Progenitor cell of endocrine pancreas (in vitro differentiated cells): ENCODE results near the gene TMTC1. TPM values are rescaled to one million over a fixed set of nuclear protein-coding genes. Genes with fewer than 3 reads are reported as not detected.
A peak's percentile ranks its signal among the peaks of the same experiment; 100 is the strongest.

Source experiments
- DNase-seq: peaks from one replicate; pipeline ENCODE4 v3.0.0; 2021; ENCODE audit warnings: low spot score; ENCODE audit not compliant: unreplicated experiment
- H3K27ac Mint-ChIP-seq: 2 replicates; pipeline ENCODE4 v1.8.0; 2021; ENCODE audit warnings: mild to moderate bottlenecking, moderate library complexity, mixed read lengths
- H3K27me3 Mint-ChIP-seq: 2 replicates; pipeline ENCODE4 v1.8.0; 2021; ENCODE audit warnings: mixed read lengths
- H3K36me3 Mint-ChIP-seq: 2 replicates; pipeline ENCODE4 v1.8.0; 2022; ENCODE audit warnings: mixed read lengths; ENCODE audit not compliant: insufficient read depth
- H3K4me1 Mint-ChIP-seq: 2 replicates; pipeline ENCODE4 v1.8.0; 2021; ENCODE audit warnings: low read depth, mixed read lengths
- H3K4me3 Mint-ChIP-seq: 2 replicates; pipeline ENCODE4 v1.8.0; 2021; ENCODE audit warnings: low read depth, mild to moderate bottlenecking, moderate library complexity, mixed read lengths
- H3K9me3 Mint-ChIP-seq: 2 replicates; pipeline ENCODE4 v1.8.0; 2021; ENCODE audit warnings: low read depth, mixed read lengths
- total RNA-seq: library from RNA; stranded (reverse); gene quantifications from 2 replicates; pipeline ENCODE4 v1.2.1, GENCODE V29; 2021
- TF ChIP-seq, protein P1 (sequence below): fragments of 200-600 bp; sonication (generic); IDR thresholded peaks from one replicate; pipeline ENCODE4 v1.5.0; 2021; ENCODE audit warnings: antibody characterized with exemption, mild to moderate bottlenecking; ENCODE audit not compliant: unreplicated experiment

TMTC1 gene
- total RNA-seq, 1 donor from 2014 or later: 19.2 TPM

GRCh38 chr12:29714966-29715365 lies 68.8 kb downstream of the TMTC1 start:
- Mint-ChIP-seq H3K4me1 (peaks cover 12% of the 10 kb centered on the region), H3K9me3 (no peaks in the 10 kb centered on the region), H3K27me3 (no peaks in the 10 kb centered on the region), H3K36me3 (no peaks in the 10 kb centered on the region), H3K27ac (no peak overlapping the region), H3K4me3 (no peak overlapping the region)
- no peak for DNase-seq
- TF ChIP-seq, protein P1, sequence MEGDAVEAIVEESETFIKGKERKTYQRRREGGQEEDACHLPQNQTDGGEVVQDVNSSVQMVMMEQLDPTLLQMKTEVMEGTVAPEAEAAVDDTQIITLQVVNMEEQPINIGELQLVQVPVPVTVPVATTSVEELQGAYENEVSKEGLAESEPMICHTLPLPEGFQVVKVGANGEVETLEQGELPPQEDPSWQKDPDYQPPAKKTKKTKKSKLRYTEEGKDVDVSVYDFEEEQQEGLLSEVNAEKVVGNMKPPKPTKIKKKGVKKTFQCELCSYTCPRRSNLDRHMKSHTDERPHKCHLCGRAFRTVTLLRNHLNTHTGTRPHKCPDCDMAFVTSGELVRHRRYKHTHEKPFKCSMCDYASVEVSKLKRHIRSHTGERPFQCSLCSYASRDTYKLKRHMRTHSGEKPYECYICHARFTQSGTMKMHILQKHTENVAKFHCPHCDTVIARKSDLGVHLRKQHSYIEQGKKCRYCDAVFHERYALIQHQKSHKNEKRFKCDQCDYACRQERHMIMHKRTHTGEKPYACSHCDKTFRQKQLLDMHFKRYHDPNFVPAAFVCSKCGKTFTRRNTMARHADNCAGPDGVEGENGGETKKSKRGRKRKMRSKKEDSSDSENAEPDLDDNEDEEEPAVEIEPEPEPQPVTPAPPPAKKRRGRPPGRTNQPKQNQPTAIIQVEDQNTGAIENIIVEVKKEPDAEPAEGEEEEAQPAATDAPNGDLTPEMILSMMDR: no peak

DNA sequence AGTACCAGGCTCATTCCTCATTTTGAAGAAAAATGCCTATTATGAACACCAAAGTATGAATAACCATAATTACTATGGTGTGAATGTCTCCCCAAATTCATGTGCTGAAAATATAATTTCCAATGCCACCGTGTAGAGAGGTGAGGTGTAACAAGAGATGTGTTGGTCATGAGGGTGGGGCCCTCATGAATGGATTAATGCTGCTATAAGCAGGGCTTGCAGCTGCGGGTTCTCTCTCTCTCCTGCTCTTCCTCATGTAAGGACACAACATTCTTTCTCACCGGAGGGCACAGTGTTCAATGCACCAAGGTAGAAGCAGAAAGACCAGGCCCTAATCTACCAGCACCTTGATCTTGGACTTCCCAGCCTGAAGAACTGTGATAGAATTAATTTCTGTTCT lies 70.0 kb downstream of the TMTC1 start:
- no peaks in the 10 kb centered on the region for H3K9me3 Mint-ChIP-seq
- H3K27ac Mint-ChIP-seq: no peak overlapping the region
- peaks cover 16% of the 10 kb centered on the region for H3K4me1 Mint-ChIP-seq
- no peaks in the 10 kb centered on the region for H3K36me3 Mint-ChIP-seq
- no peak for DNase-seq
- no peaks in the 10 kb centered on the region for H3K27me3 Mint-ChIP-seq
- TF ChIP-seq, protein P1: no peak
- H3K4me3 Mint-ChIP-seq: no peak overlapping the region

DNA sequence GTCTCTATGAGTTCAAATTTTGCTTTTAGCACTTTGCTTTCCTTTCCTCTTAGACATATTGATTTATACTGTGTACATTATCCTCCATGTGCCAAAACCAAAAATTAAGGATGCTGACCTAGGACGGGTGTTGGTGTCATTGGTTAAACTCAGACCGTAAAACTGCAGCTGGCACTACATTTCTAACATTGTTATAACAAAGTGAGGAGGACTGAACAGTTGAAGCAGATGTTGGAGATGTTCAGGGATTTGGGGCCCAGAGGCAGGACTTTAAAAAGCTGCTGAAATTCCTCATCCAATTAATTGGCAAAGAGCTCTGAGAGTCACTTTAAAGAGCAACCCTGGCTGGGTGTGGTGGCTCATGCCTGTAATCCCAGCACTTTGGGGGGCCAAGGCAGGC lies 72.4 kb downstream of the TMTC1 start:
- H3K4me1 Mint-ChIP-seq: peaks cover 16% of the 10 kb centered on the region
- H3K27ac Mint-ChIP-seq: no peak overlapping the region
- H3K36me3 Mint-ChIP-seq: no peaks in the 10 kb centered on the region
- DNase-seq: no peak
- H3K27me3 Mint-ChIP-seq: no peaks in the 10 kb centered on the region
- TF ChIP-seq, protein P1: no peak
- no peak overlapping the region for H3K4me3 Mint-ChIP-seq
- H3K9me3 Mint-ChIP-seq: no peaks in the 10 kb centered on the region

- Mint-ChIP-seq H3K27me3 (no peaks in the 10 kb centered on the region), H3K4me3 (no peak overlapping the region)
Measured at GRCh38 chr12:29710104-29710503, 73.6 kb downstream of the TMTC1 start.

GRCh38 chr12:29709496-29710040 lies 74.2 kb downstream of the TMTC1 start:
- Mint-ChIP-seq H3K27ac (peak overlapping the region; percentile 42), H3K27me3 (no peaks in the 10 kb centered on the region), H3K4me3 (no peak overlapping the region), H3K9me3 (no peaks in the 10 kb centered on the region), H3K36me3 (no peaks in the 10 kb centered on the region), H3K4me1 (peaks cover 16% of the 10 kb centered on the region)
- TF ChIP-seq, protein P1: no peak
- DNase-seq: no peak

More at GRCh38 chr12:29710104-29710503, 73.6 kb downstream of the TMTC1 start:
- TF ChIP-seq, protein P1: no peak
- Mint-ChIP-seq H3K9me3 (no peaks in the 10 kb centered on the region), H3K36me3 (no peaks in the 10 kb centered on the region), H3K27ac (peak overlapping the region; percentile 42), H3K4me1 (peaks cover 16% of the 10 kb centered on the region)
- DNase-seq: no peak
